IMR-90 (cell line): ENCODE data around the gene RFX2. TPM values are rescaled to one million over a fixed set of nuclear protein-coding genes. Genes with fewer than 3 reads are reported as not detected.

ENCODE experiments used
- ATAC-seq: fragments of 200-7000 bp; cut with Tn5 transposase; 2 replicates; pipeline ENCODE4 v1.9.1; 2020; ENCODE audit warnings: low read depth, mild to moderate bottlenecking, moderate library complexity
- BruUV-seq: library from RNA; stranded (reverse); fragments of 400-500 nt; replicated peaks from 2 replicates; lab custom pipeline; 2021; lab: Mats Ljungman, UMichigan
- CTCF ChIA-PET: fragments of 300-600 bp; formaldehyde crosslinking; extraction: SDS; loops from one replicate; lab custom pipeline; 2021; ENCODE audit warnings: antibody characterized with exemption; lab: Yijun Ruan, JAX
- POLR2A ChIA-PET: fragments of 300-600 bp; sonication (Branson Sonifier 250); formaldehyde crosslinking; loops from one replicate; lab custom pipeline; 2022; ENCODE audit warnings: antibody characterized with exemption; ENCODE audit not compliant: unreplicated experiment; lab: Charles Lee
- DNase-seq: peaks from one replicate; pipeline ENCODE4 v3.0.0; 2013
- H2AFZ ChIP-seq: replicated peaks from 2 replicates; pipeline ENCODE3; 2013; ENCODE audit warnings: low read length, mild to moderate bottlenecking; ENCODE audit not compliant: poor library complexity
- H2AK5ac ChIP-seq: 2 replicates; pipeline ENCODE4 v1.6.1; 2013; ENCODE audit warnings: low read depth, low read length, inconsistent platforms
- H2AK9ac ChIP-seq: replicated peaks from 2 replicates; pipeline ENCODE3; 2013; ENCODE audit warnings: mild to moderate bottlenecking, low read depth, low read length, moderate library complexity; ENCODE audit not compliant: poor library complexity
- H2BK120ac ChIP-seq: 2 replicates; pipeline ENCODE4 v1.6.1; 2013; ENCODE audit warnings: low read depth, low read length, inconsistent platforms
- H2BK15ac ChIP-seq: 3 replicates; pipeline ENCODE4 v1.6.1; 2013; ENCODE audit warnings: low read depth, low read length, inconsistent platforms
- H2BK20ac ChIP-seq: 2 replicates; pipeline ENCODE4 v1.6.1; 2013; ENCODE audit warnings: low read depth, mild to moderate bottlenecking, inconsistent platforms, low read length, moderate library complexity
- H2BK5ac ChIP-seq: 2 replicates; pipeline ENCODE4 v1.6.1; 2013; ENCODE audit warnings: mild to moderate bottlenecking, low read depth, low read length, inconsistent platforms; ENCODE audit not compliant: poor library complexity, severe bottlenecking
- H3K14ac ChIP-seq: replicated peaks from 2 replicates; pipeline ENCODE4 v1.6.1; 2013; ENCODE audit warnings: low read depth, low read length, inconsistent platforms
- H3K18ac ChIP-seq: 2 replicates; pipeline ENCODE4 v1.6.1; 2013; ENCODE audit warnings: low read depth, low read length, control low read depth
- H3K23ac ChIP-seq: 2 replicates; pipeline ENCODE4 v1.6.1; 2013; ENCODE audit warnings: low read depth, low read length, inconsistent platforms
- H3K27ac ChIP-seq: 2 replicates; pipeline ENCODE4 v1.5.1; 2013; ENCODE audit warnings: mild to moderate bottlenecking, control low read depth, low read length; ENCODE audit not compliant: insufficient read depth
- H3K27me3 ChIP-seq: 2 replicates; pipeline ENCODE4 v1.6.1; 2013; ENCODE audit warnings: low read length; ENCODE audit not compliant: control insufficient read depth, insufficient read depth
- H3K36me3 ChIP-seq: 2 replicates; pipeline ENCODE4 v1.6.1; 2013; ENCODE audit warnings: low read length, mixed read lengths; ENCODE audit not compliant: control insufficient read depth, insufficient read depth
- H3K4ac ChIP-seq: 2 replicates; pipeline ENCODE4 v1.6.1; 2013; ENCODE audit warnings: low read depth, low read length, inconsistent platforms
- H3K4me1 ChIP-seq: 2 replicates; pipeline ENCODE4 v1.6.1; 2013; ENCODE audit warnings: low read length, mixed read lengths; ENCODE audit not compliant: control insufficient read depth, insufficient read depth
- H3K4me2 ChIP-seq: 2 replicates; pipeline ENCODE4 v1.6.1; 2013; ENCODE audit warnings: low read depth, mild to moderate bottlenecking, control low read depth, low read length, moderate library complexity
- H3K4me3 ChIP-seq: 2 replicates; pipeline ENCODE4 v1.5.1; 2013; ENCODE audit warnings: low read depth, mild to moderate bottlenecking, control low read depth, low read length, moderate library complexity; ENCODE audit not compliant: insufficient read depth
- H3K56ac ChIP-seq: 2 replicates; pipeline ENCODE4 v1.6.1; 2013; ENCODE audit warnings: low read length, inconsistent platforms; ENCODE audit not compliant: insufficient read depth; ENCODE audit errors: extremely low read depth
- H3K79me1 ChIP-seq, 2 experiments: 2 replicates each; pipeline ENCODE4 v1.6.1; 2013; ENCODE audit warnings: low read length in 2 of 2, inconsistent platforms in 1 of 2, low read depth in 1 of 2
- H3K9ac ChIP-seq: 2 replicates; pipeline ENCODE4 v1.6.1; 2013; ENCODE audit warnings: low read depth, low read length, control low read depth
- H3K9me1 ChIP-seq: 2 replicates; pipeline ENCODE4 v1.6.1; 2013; ENCODE audit warnings: low read length, inconsistent platforms; ENCODE audit not compliant: insufficient read depth
- H3K9me3 ChIP-seq: 2 replicates; pipeline ENCODE4 v1.6.1; 2013; ENCODE audit warnings: low read length; ENCODE audit not compliant: control insufficient read depth, insufficient read depth
- H4K20me1 ChIP-seq: 2 replicates; pipeline ENCODE4 v1.6.1; 2013; ENCODE audit warnings: low read length, inconsistent platforms; ENCODE audit not compliant: insufficient read depth
- H4K5ac ChIP-seq: 2 replicates; pipeline ENCODE4 v1.6.1; 2013; ENCODE audit warnings: mild to moderate bottlenecking, low read depth, low read length, control low read depth
- H4K8ac ChIP-seq, 2 experiments: 2 replicates each; pipeline ENCODE4 v1.6.1; 2013; ENCODE audit warnings: low read depth in 2 of 2, low read length in 2 of 2, control low read depth in 1 of 2, inconsistent platforms in 1 of 2
- H4K91ac ChIP-seq: 2 replicates; pipeline ENCODE4 v1.6.1; 2013; ENCODE audit warnings: low read depth, low read length, inconsistent platforms; ENCODE audit not compliant: insufficient read depth
- CEBPB ChIP-seq: IDR thresholded peaks from 2 replicates; pipeline ENCODE4 v1.6.1; 2012; ENCODE audit warnings: low read depth, low read length, improper control_type of control experiment
- CTCF ChIP-seq: conservative IDR thresholded peaks from 2 replicates; pipeline ENCODE4 v1.5.1; 2012; ENCODE audit warnings: mild to moderate bottlenecking, low read depth, low read length, improper control_type of control experiment
- FOS ChIP-seq: fragments of 150-350 bp; IDR thresholded peaks from 2 replicates; pipeline ENCODE4 v1.6.1; 2016; ENCODE audit warnings: low read depth, low read length
- MAFK ChIP-seq: IDR thresholded peaks from 2 replicates; pipeline ENCODE4 v1.6.1; 2012; ENCODE audit warnings: low read depth, low read length, improper control_type of control experiment
- POLR2A ChIP-seq: IDR thresholded peaks from 2 replicates; pipeline ENCODE4 v1.6.1; 2012; ENCODE audit warnings: mild to moderate bottlenecking, low read depth, low read length
- USF2 ChIP-seq: fragments of 150-350 bp; IDR thresholded peaks from 2 replicates; pipeline ENCODE4 v1.6.1; 2017; ENCODE audit warnings: mild to moderate bottlenecking, antibody characterized with exemption, low read length, low read depth
- WGBS, 2 experiments: methylation state at CpG; one replicate each; pipeline versions ENCODE4 v1.1.5 to v1.1.7; 2013; ENCODE audit warnings: missing lambda C conversion rate in 2 of 2; ENCODE audit not compliant: insufficient read length in 1 of 2; ENCODE audit errors: extremely low coverage in 2 of 2; 5-methylcytosine and 5-hydroxymethylcytosine counted together
- dilution Hi-C: fragments of 300-500 bp; cut with HindIII; formaldehyde crosslinking; loops from one replicate; pipeline ENCODE4 v1.14.3; 2018; ENCODE audit warnings: low sequenced_read_pairs; ENCODE audit not compliant: unreplicated experiment
- in situ Hi-C: fragments of 300-500 bp; cut with MboI; formaldehyde crosslinking; loops from 3 replicates; pipeline ENCODE4 v1.14.3; 2019; ENCODE audit warnings: low sequenced_read_pairs, inconsistent platforms, mixed read lengths
- intact Hi-C: fragments of 100-400 bp; cut with micrococcal nuclease; formaldehyde crosslinking; loops from 2 replicates; pipeline ENCODE4 v1.10.0; 2022
- polyA plus RNA-seq, 3 experiments: library from polyadenylated mRNA; depleted of rRNA; stranded (reverse); fragments of >200 nt; gene quantifications; 2 replicates each; pipeline ENCODE4 v1.2.3, GENCODE V29; 2012; ENCODE audit warnings: low replicate concordance in 1 of 3
- total RNA-seq: library from RNA; depleted of rRNA; stranded (reverse); fragments of >200 nt; gene quantifications from 2 replicates; pipeline ENCODE4 v1.2.3, GENCODE V29; 2012

RFX2 gene
- total and polyA plus RNA-seq, 2 of the 4 experiments (the other 2 are of a cell fraction) = 2.2 to 4.9 TPM

DNA sequence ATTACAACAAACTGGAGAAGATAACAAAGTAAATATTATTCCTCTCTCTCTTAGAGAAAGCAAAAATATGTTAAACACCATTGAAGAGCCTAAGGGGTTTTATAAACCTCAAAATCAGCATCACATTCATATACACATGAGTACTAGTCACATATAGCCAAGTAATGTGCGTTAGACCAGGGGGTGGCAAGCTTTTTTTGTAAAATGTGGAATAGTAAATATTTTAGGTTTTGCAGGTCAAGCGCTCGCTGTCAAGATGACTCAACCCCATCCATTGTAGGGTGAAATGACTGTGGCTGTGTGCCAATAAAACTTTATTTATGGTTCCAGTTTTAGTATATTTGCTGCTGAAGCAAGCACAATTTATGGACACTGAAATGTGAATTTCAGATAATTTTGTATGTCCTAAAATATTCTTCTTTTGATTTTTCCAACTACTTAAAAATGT is 21.7 kb downstream of the RFX2 start:
- DNase-seq = peak; percentile 49
- peak overlapping the region; percentile 20; the same call in 1 of the 2 replicates for H3K4me2 ChIP-seq
- H2BK120ac ChIP-seq = no peak overlapping the region
- H4K8ac ChIP-seq = no peak overlapping the region
- no peaks in the 10 kb centered on the region for H3K9me3 ChIP-seq
- H3K9me1 ChIP-seq = peaks cover 23% of the 10 kb centered on the region
- no peak for TF ChIP-seq USF2
- TF ChIP-seq CEBPB = no peak
- no peak for TF ChIP-seq CTCF
- no peak for TF ChIP-seq FOS
- no peak for TF ChIP-seq MAFK
- no peak for TF ChIP-seq POLR2A
- no CpG with 5 or more reads among the region's 3 CpGs for WGBS, 2 experiments
- no peak overlapping the region for H4K5ac ChIP-seq
- no peak overlapping the region for H2BK15ac ChIP-seq
- POLR2A ChIA-PET = no interaction called here
- H2AFZ ChIP-seq = no peak overlapping the region
- no peak overlapping the region for H4K91ac ChIP-seq
- intact Hi-C loops (no loop called here), in situ Hi-C loops (no loop called here), dilution Hi-C loops (no loop called here)
- ATAC-seq = no peak
- no peaks in the 10 kb centered on the region for H3K36me3 ChIP-seq
- CTCF ChIA-PET = interaction anchor here (1.4 kb wide), 1 partner anchor 40 kb away, joined by 3 read pairs; no protein-coding TSS in a partner anchor
- H3K14ac ChIP-seq = no peak overlapping the region
- H2BK5ac ChIP-seq = no peak overlapping the region
- H3K23ac ChIP-seq = no peak overlapping the region
- peaks cover 31% of the 10 kb centered on the region for H3K4me1 ChIP-seq
- H4K20me1 ChIP-seq = no peaks in the 10 kb centered on the region
- no peaks in the 10 kb centered on the region for H3K27me3 ChIP-seq
- H3K56ac ChIP-seq = no peak overlapping the region
- no peak overlapping the region for H3K4me3 ChIP-seq
- no peak overlapping the region for H2AK9ac ChIP-seq
- no peak overlapping the region for H3K9ac ChIP-seq
- no TSS peak for BruUV-seq
- no peak overlapping the region for H3K4ac ChIP-seq
- H3K18ac ChIP-seq = no peak overlapping the region
- H2AK5ac ChIP-seq = no peak overlapping the region
- H3K79me1 ChIP-seq = peaks cover 8 to 40% of the 10 kb centered on the region in 2 experiments; a peak in 3 of 4 replicates
- no peak overlapping the region for H2BK20ac ChIP-seq
- H3K27ac ChIP-seq = no peak overlapping the region
